ENCODE results near the gene TET3.

TET3 gene

GRCh38 chr2:73965053-73965452 is 19.7 kb upstream of the TET3 start:
- DNase-seq (ENCODE audit: low read depth), result no peak

- DNase-seq (ENCODE audit: low read depth), result no peak
Measured at GRCh38 chr2:73968357-73968937, 16.3 kb upstream of the TET3 start.

GRCh38 chr2:73969356-73969755 is 15.4 kb upstream of the TET3 start:
- no peak for DNase-seq (ENCODE audit: low read depth)

- no peak for DNase-seq (ENCODE audit: low read depth)
Measured at GRCh38 chr2:73970141-73970803, 14.4 kb upstream of the TET3 start.

DNA sequence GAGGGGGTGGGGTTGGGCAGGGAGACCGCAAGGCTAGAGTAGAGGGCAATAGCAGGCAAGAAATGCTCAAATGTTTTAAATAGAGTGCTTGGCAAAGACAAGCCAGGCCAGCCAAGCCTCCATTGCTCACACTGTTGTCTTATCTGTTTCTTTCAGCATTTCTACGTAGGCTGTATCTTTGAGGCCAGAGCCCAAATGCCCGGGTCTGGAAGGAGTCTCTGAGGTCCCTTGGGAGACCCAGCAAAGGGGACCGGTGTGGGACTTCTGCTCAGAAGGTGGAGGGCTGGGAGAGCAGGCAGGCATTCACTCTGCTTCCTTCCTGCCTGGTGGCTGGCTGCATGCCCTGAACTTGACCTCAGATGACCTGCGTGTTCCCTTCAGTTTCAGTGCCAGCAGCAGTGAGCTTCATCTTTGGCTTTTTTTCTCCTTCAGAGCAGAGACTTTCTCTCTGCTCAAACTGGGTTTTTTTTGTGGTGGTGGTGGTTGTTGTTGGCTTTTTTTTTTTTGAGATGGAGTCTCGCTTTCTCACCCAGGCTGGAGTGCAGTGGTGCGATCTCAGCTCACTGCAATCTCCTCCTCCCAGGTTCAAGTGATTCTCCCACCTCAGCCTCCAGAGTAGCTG is 13.7 kb upstream of the TET3 start:
- DNase-seq (ENCODE audit: low read depth), result no peak

GRCh38 chr2:73971722-73972121 is 13.0 kb upstream of the TET3 start:
- DNase-seq (ENCODE audit: low read depth), result no peak

DNA sequence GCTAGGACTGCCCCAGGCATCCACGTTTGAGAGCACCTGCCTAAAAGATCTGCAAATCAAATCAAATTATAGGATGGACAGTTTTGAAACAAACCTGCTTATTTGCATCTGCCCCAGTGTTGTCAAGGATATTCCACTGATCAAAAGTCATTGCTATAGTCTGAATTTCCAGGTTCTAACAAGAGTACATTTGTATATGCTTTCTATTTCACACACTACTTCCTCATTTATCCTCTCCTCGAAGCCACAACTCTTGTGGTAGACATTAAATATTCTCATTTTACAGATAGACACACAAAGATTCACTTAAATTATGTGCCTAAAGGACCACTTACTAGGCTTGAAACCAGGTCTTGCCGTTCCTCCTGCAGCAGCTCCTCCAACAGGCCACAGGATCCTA is 11.9 kb upstream of the TET3 start:
- no peak for DNase-seq (ENCODE audit: low read depth)

- DNase-seq (ENCODE audit: low read depth), result no peak
Measured at GRCh38 chr2:73975731-73976130, 9.0 kb upstream of the TET3 start.

- DNase-seq (ENCODE audit: low read depth), result no peak
Measured at GRCh38 chr2:73976803-73977202, 7.9 kb upstream of the TET3 start.

DNA sequence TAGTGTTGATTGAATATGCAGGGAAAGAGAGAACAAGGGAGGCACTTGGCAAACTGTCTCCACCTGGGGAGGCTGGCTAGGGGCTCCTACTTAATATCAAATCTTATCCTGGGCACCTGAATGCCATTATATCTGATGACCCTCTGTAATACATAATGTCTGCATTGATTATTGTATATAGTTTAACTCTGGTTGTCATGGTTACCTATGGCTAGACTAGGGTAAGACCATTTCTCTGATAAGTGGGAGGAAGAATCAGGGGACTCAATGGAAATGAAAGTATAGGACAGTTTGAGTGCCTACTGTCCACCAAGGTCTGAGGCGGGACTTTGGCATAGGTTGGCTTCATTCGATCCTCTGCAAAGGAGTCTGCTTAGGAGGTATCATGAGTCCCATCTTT is 7.2 kb upstream of the TET3 start:
- no peak for DNase-seq (ENCODE audit: low read depth)

- DNase-seq (ENCODE audit: low read depth), result peak; percentile 52
Measured at GRCh38 chr2:73979021-73979420, 5.7 kb upstream of the TET3 start.

- no peak for DNase-seq (ENCODE audit: low read depth)
Measured at GRCh38 chr2:73979686-73980085, 5.0 kb upstream of the TET3 start.

DNA sequence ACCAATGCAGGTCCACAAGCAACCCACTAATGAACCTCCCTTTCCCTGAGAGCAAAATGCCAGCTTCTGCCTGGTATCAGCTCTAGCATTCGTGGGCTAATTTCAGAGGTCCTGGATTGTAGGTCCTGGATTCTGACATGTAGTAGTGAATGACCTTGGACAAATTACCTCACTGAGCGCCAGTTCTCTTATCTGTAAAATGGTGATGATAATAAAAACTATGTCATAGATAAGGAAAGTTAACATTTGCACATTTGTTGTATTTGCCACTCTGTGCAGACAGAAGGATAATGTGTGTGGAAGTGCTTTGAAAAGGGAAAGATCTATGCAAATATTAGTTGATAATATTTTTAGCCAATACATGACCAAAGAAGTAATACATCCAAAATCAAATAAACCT is 4.1 kb upstream of the TET3 start:
- DNase-seq (ENCODE audit: low read depth), result no peak

- no peak for DNase-seq (ENCODE audit: low read depth)
Measured at GRCh38 chr2:73981081-73982001, 3.4 kb upstream of the TET3 start.

DNA sequence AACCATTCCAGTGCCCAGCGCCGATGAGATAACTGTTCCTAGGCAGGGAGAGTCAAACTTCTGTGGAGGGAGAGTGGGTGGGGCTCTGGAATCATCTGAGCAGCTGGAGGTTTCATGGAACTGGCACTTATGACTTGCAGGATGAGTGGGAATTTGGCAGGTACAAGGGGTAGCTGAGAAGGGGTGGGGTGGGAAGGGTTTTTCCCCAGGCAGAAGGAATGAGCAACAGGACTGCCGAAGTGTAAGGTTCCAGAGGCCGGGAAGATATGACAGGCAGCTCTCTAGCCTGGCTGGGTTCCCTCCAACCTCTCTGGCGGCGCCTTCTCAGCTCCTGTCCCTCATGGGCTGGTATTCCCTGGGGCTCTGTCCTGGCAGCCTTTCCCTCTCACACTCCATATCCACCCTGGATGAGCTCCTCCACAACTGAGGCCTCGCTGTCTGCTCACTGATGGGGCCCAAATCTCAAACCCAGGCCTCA is 2.5 kb upstream of the TET3 start:
- DNase-seq (ENCODE audit: low read depth), result no peak

DNA sequence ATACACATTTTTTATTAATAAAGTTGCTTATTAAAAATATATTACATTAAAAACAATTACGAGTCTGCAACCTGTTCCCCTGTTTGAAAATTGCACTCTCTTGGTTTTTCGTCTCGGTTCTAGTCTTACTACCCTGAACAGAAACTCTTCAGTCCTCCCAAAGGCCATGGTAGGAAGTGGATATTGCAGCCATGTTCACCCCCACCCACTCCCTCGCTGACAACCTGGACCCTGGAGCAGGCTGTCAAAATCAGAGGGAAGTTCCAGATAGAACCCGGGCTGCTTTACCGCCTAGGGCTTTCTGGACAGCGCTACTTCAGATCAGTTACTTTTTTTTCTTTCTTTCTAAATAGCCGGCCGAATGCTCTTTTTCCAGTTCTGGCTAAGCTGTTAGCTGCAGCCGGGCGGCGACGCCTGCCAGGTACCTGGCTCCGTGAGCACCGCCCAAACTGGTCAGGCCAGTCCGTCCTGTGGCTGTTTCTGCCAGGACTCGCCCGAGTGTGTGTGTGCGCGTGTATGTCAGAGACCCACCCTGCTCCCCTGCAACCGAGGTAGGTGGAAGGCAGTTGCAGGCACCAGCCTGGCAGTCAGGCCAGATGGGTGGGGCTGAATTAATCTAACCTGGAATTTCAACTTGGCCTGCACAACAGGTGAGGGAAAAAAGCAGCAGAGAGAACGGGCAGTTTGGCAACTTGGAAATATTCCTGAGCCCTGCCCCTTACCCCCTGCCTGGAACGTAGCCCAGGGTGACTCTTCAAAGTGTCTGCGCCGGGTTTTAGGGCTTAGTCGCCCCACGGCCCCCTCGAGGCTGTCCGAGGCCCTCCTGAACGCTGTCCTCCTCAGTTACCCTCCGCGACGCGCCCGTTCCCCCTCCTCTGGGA is 1.1 kb upstream of the TET3 start:
- no peak for DNase-seq (ENCODE audit: low read depth)

- no peak for DNase-seq (ENCODE audit: low read depth)
Measured at GRCh38 chr2:73984922-73985307, 205 bp downstream of the TET3 start.

DNA sequence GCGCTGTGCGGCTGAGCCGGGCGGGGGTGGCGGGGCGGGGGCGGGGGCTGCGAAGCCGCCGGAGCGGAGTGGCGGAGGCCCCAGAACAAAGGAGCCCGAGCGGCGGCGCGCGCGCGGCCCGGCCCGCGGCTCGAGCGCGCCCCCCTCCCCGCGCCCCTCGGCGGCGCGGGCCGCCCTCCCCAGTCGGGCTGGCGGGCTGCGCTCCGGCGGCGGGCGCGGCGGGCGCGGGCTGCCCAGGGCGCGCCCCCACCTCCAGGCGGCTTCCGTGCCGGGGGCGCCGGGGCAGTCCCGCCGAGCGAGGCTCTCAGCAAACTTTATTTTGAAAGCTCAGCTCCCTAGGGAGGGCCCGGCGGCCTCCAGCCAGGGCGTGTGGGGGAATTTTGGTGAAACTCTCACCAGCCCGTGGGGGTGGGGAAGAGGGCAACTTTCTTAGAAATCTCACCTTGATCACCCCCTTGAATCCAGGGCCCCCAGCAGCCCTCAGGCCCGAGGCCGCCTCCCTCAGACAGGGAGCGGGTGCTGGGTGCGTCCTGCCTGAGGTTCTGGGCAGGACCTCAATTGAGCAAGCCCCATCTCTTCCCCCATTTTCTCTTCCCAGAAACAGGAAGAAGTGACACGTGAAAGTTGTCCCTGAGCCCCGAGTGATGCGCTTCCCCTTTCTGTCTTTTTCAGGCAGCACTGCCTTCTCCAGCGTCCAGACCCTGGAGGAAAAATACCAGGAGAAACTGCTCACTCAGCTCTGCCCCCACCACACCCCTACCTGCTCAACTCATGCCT is 786 bp downstream of the TET3 start:
- DNase-seq (ENCODE audit: low read depth), result no peak

- no peak for DNase-seq (ENCODE audit: low read depth)
Measured at GRCh38 chr2:73986085-73986681, 1.5 kb downstream of the TET3 start.

All from stimulated activated CD8-positive, alpha-beta memory T cell treated with anti-CD3 and anti-CD28 coated beads, Interleukin-12 subunit alpha, Interleukin-12 subunit beta, amount 100 ng/mL, for 1 hour (primary cell).